H9 (cell line): ENCODE data around the gene STAG2. TPM values are rescaled to one million over a fixed set of nuclear protein-coding genes. Genes with fewer than 3 reads are reported as not detected.

Experiments
- DNase-seq: peaks from one replicate; pipeline ENCODE4 v3.0.0-alpha.2; 2017
- H2AFZ ChIP-seq: one replicate; pipeline ENCODE4 v1.6.1; 2013; ENCODE audit warnings: mild to moderate bottlenecking, low read length, control low read depth, moderate library complexity
- H2AK5ac ChIP-seq: 2 replicates; pipeline ENCODE4 v1.6.1; 2013; ENCODE audit warnings: low read length, control low read depth, mixed read lengths; ENCODE audit not compliant: insufficient read length
- H2BK120ac ChIP-seq: one replicate; pipeline ENCODE4 v1.6.1; 2013; ENCODE audit warnings: low read depth, mild to moderate bottlenecking, low read length, control low read depth, inconsistent platforms; ENCODE audit not compliant: poor library complexity, severe bottlenecking
- H2BK12ac ChIP-seq: 2 replicates; pipeline ENCODE4 v1.6.1; 2013; ENCODE audit warnings: low read length, control low read depth, mixed read lengths, low read depth; ENCODE audit not compliant: insufficient read length
- H2BK15ac ChIP-seq: 2 replicates; pipeline ENCODE4 v1.6.1; 2013; ENCODE audit warnings: low read depth, low read length, control low read depth
- H2BK20ac ChIP-seq: one replicate; pipeline ENCODE4 v1.6.1; 2013; ENCODE audit warnings: low read depth, mild to moderate bottlenecking, low read length, control low read depth, inconsistent platforms; ENCODE audit not compliant: poor library complexity, severe bottlenecking
- H2BK5ac ChIP-seq: 2 replicates; pipeline ENCODE4 v1.6.1; 2013; ENCODE audit warnings: low read length, control low read depth, mixed read lengths; ENCODE audit not compliant: insufficient read length
- H3K14ac ChIP-seq: 2 replicates; pipeline ENCODE4 v1.6.1; 2013; ENCODE audit warnings: low read length, control low read depth; ENCODE audit not compliant: insufficient read depth
- H3K18ac ChIP-seq: 2 replicates; pipeline ENCODE4 v1.6.1; 2013; ENCODE audit warnings: low read depth, mild to moderate bottlenecking, mixed read lengths, low read length, control low read depth; ENCODE audit not compliant: insufficient read length
- H3K23ac ChIP-seq: 2 replicates; pipeline ENCODE4 v1.6.1; 2013; ENCODE audit warnings: low read length, control low read depth, mixed read lengths, low read depth; ENCODE audit not compliant: insufficient read length
- H3K23me2 ChIP-seq: 2 replicates; pipeline ENCODE4 v1.6.1; 2013; ENCODE audit warnings: low read depth, mild to moderate bottlenecking, mixed read lengths, low read length, control low read depth; ENCODE audit not compliant: insufficient read length, poor library complexity, severe bottlenecking
- H3K27ac ChIP-seq: 2 replicates; pipeline ENCODE4 v1.5.1; 2013; ENCODE audit warnings: low read length, control low read depth, mixed read lengths, low read depth; ENCODE audit not compliant: insufficient read length
- H3K27me3 ChIP-seq: 2 replicates; pipeline ENCODE4 v1.6.1; 2013; ENCODE audit warnings: low read length, control low read depth, inconsistent platforms; ENCODE audit not compliant: insufficient read depth
- H3K4ac ChIP-seq: 2 replicates; pipeline ENCODE4 v1.6.1; 2013; ENCODE audit warnings: low read depth, mild to moderate bottlenecking, control low read depth, inconsistent platforms, low read length, moderate library complexity
- H3K4me1 ChIP-seq: 2 replicates; pipeline ENCODE4 v1.6.1; 2013; ENCODE audit warnings: low read length, control low read depth, inconsistent platforms; ENCODE audit not compliant: insufficient read depth
- H3K4me2 ChIP-seq: 2 replicates; pipeline ENCODE4 v1.6.1; 2013; ENCODE audit warnings: low read length, control low read depth, mixed read lengths; ENCODE audit not compliant: insufficient read length, insufficient read depth
- H3K56ac ChIP-seq: 2 replicates; pipeline ENCODE4 v1.6.1; 2013; ENCODE audit warnings: low read depth, mild to moderate bottlenecking, mixed read lengths, low read length, control low read depth; ENCODE audit not compliant: insufficient read length
- H3K79me1 ChIP-seq: 2 replicates; pipeline ENCODE4 v1.6.1; 2013; ENCODE audit warnings: low read depth, mild to moderate bottlenecking, moderate library complexity, low read length, control low read depth, inconsistent platforms; ENCODE audit not compliant: insufficient read depth, poor library complexity, severe bottlenecking
- H3K79me2 ChIP-seq: 2 replicates; pipeline ENCODE4 v1.6.1; 2013; ENCODE audit warnings: low read length, control low read depth, inconsistent platforms; ENCODE audit not compliant: insufficient read depth
- H3K9ac ChIP-seq: 2 replicates; pipeline ENCODE4 v1.6.1; 2013; ENCODE audit warnings: low read length, control low read depth, mixed read lengths; ENCODE audit not compliant: insufficient read length; ENCODE audit errors: extremely low read depth
- H3K9me3 ChIP-seq: one replicate; pipeline ENCODE4 v1.6.1; 2013; ENCODE audit warnings: low read depth, low read length, inconsistent platforms; ENCODE audit not compliant: control insufficient read depth
- H3T11ph ChIP-seq: one replicate; pipeline ENCODE4 v1.6.1; 2013; ENCODE audit warnings: mild to moderate bottlenecking, low read length, control low read depth, inconsistent platforms
- H4K20me1 ChIP-seq: one replicate; pipeline ENCODE4 v1.6.1; 2013; ENCODE audit not compliant: control insufficient read depth, insufficient read length, insufficient read depth
- H4K5ac ChIP-seq: 2 replicates; pipeline ENCODE4 v1.6.1; 2013; ENCODE audit warnings: low read depth, mild to moderate bottlenecking, mixed read lengths, low read length, control low read depth; ENCODE audit not compliant: insufficient read length
- H4K8ac ChIP-seq: replicated peaks from 2 replicates; pipeline ENCODE4 v1.6.1; 2013; ENCODE audit warnings: low read length, control low read depth, mixed read lengths, low read depth; ENCODE audit not compliant: insufficient read length
- H4K91ac ChIP-seq: 2 replicates; pipeline ENCODE4 v1.6.1; 2013; ENCODE audit warnings: low read depth, mild to moderate bottlenecking, moderate library complexity, mixed read lengths, low read length, control low read depth; ENCODE audit not compliant: insufficient read length
- H3K27ac Mint-ChIP-seq, 3 experiments: 2 replicates in 2 of 3; 3 replicates in 1 of 3; pipeline ENCODE4 v1.8.0; 2020 to 2021; ENCODE audit warnings: mixed read lengths in 3 of 3, mild to moderate bottlenecking in 1 of 3, moderate library complexity in 1 of 3
- H3K27me3 Mint-ChIP-seq: 2 replicates; pipeline ENCODE4 v1.8.0; 2021; ENCODE audit warnings: low read depth, mild to moderate bottlenecking, moderate library complexity, mixed read lengths
- H3K36me3 Mint-ChIP-seq, 3 experiments: 2 replicates in 2 of 3; 3 replicates in 1 of 3; pipeline ENCODE4 v1.8.0; 2020 to 2021; ENCODE audit warnings: low read depth in 3 of 3, mixed read lengths in 3 of 3; ENCODE audit not compliant: insufficient read depth in 1 of 3
- H3K4me1 Mint-ChIP-seq, 2 experiments: 2 replicates each; pipeline ENCODE4 v1.8.0; 2020; ENCODE audit warnings: mixed read lengths in 2 of 2
- H3K4me3 Mint-ChIP-seq, 2 experiments: 2 replicates in 1 of 2; 3 replicates in 1 of 2; pipeline ENCODE4 v1.8.0; 2020 to 2021; ENCODE audit warnings: mild to moderate bottlenecking in 2 of 2, mixed read lengths in 2 of 2, moderate library complexity in 1 of 2
- H3K9me3 Mint-ChIP-seq, 2 experiments: 2 replicates in 1 of 2; 3 replicates in 1 of 2; pipeline ENCODE4 v1.8.0; 2020; ENCODE audit warnings: mild to moderate bottlenecking in 2 of 2, mixed read lengths in 2 of 2, moderate library complexity in 1 of 2
- CTCF ChIP-seq: fragments of 200-600 bp; sonication (generic); conservative IDR thresholded peaks from 3 replicates; pipeline ENCODE4 v1.8.0; 2021; ENCODE audit warnings: antibody characterized with exemption, mild to moderate bottlenecking
- WGBS: extraction: QIAGEN DNeasy Blood & Tissue Kit; methylation state at CpG from one replicate; pipeline ENCODE4 v1.1.7; 2013; ENCODE audit warnings: missing lambda C conversion rate, low lambda C conversion rate, mixed read lengths; ENCODE audit not compliant: insufficient read length; ENCODE audit errors: extremely low coverage; 5-methylcytosine and 5-hydroxymethylcytosine counted together
- total RNA-seq: library from RNA; stranded (reverse); gene quantifications from 2 replicates; pipeline ENCODE4 v1.2.1, GENCODE V29; 2021

The STAG2 gene
- total RNA-seq, 1 experiment from 2014 or later = 81.6 TPM

GRCh38 chrX:123993326-123993725 is 31.8 kb downstream of the STAG2 start:
- Histone ChIP-seq H3K9ac (no peak overlapping the region), H4K8ac (no peak overlapping the region), H2BK12ac (no peak overlapping the region), H3K4ac (no peak overlapping the region), H4K20me1 (no peaks in the 10 kb centered on the region), H3T11ph (no peak overlapping the region), H3K27ac (no peak overlapping the region), H2BK15ac (no peak overlapping the region), H2BK5ac (no peak overlapping the region), H3K79me1 (no peaks in the 10 kb centered on the region), H3K27me3 (no peaks in the 10 kb centered on the region), H3K9me3 (peaks cover 5% of the 10 kb centered on the region), H2AK5ac (no peak overlapping the region), H3K4me1 (no peaks in the 10 kb centered on the region; the same call in 1 of the 2 replicates), H3K4me2 (no peak overlapping the region), H3K18ac (no peak overlapping the region), H3K14ac (no peak overlapping the region), H4K5ac (no peak overlapping the region), H3K23me2 (no peaks in the 10 kb centered on the region), H2AFZ (no peak overlapping the region), H3K23ac (no peak overlapping the region), H3K79me2 (peaks cover 17% of the 10 kb centered on the region; the same call in 1 of the 2 replicates), H2BK120ac (no peak overlapping the region), H3K56ac (no peak overlapping the region), H2BK20ac (no peak overlapping the region), H4K91ac (no peak overlapping the region)
- Mint-ChIP-seq H3K4me3 (no peak overlapping the region), H3K27ac (no peak overlapping the region), H3K36me3 (peaks cover 2 to 3% (median 2%) of the 10 kb centered on the region in 3 experiments; a peak in 5 of 7 replicates), H3K27me3 (no peaks in the 10 kb centered on the region), H3K4me1 (peaks cover 4 to 31% of the 10 kb centered on the region in 2 experiments; a peak in 3 of 4 replicates), H3K9me3 (peaks cover 3 to 36% of the 10 kb centered on the region in 2 experiments; a peak in 4 of 5 replicates)
- DNase-seq = no peak
- no CpG with 5 or more reads among the region's 1 CpG for WGBS
- TF ChIP-seq CTCF = no peak
